Glutamatergic neuron (in vitro differentiated cells): ENCODE data around the gene PRKAR1B. TPM values are rescaled to one million over a fixed set of nuclear protein-coding genes. Genes with fewer than 3 reads are reported as not detected.

Experiments used
- DNase-seq: peaks from one replicate; pipeline ENCODE4 v3.0.0; 2022
- H3K27ac Mint-ChIP-seq: one replicate; pipeline ENCODE4 v1.8.0; 2020; ENCODE audit warnings: mild to moderate bottlenecking, mixed read lengths, inconsistent platforms; ENCODE audit not compliant: unreplicated experiment
- H3K27me3 Mint-ChIP-seq: one replicate; pipeline ENCODE4 v1.8.0; 2020; ENCODE audit warnings: mild to moderate bottlenecking, moderate library complexity, mixed read lengths, inconsistent platforms; ENCODE audit not compliant: unreplicated experiment
- H3K36me3 Mint-ChIP-seq: one replicate; pipeline ENCODE4 v1.8.0; 2020; ENCODE audit warnings: mild to moderate bottlenecking, mixed read lengths, inconsistent platforms; ENCODE audit not compliant: unreplicated experiment
- H3K4me1 Mint-ChIP-seq: one replicate; pipeline ENCODE4 v1.8.0; 2020; ENCODE audit warnings: mild to moderate bottlenecking, low read depth, mixed read lengths, inconsistent platforms; ENCODE audit not compliant: unreplicated experiment
- H3K4me3 Mint-ChIP-seq: one replicate; pipeline ENCODE4 v1.8.0; 2020; ENCODE audit warnings: mild to moderate bottlenecking, mixed read lengths, inconsistent platforms; ENCODE audit not compliant: unreplicated experiment
- H3K9me3 Mint-ChIP-seq: one replicate; pipeline ENCODE4 v1.8.0; 2020; ENCODE audit warnings: mild to moderate bottlenecking, moderate library complexity, mixed read lengths, inconsistent platforms; ENCODE audit not compliant: unreplicated experiment
- total RNA-seq: library from RNA; stranded (reverse); fragmentation: NEBNext Ultra II Directional; extraction: Animal tissue kit (Norgen Biotek cat#: 25700); gene quantifications from one replicate; pipeline ENCODE4 v1.2.1, GENCODE V29; 2021; ENCODE audit not compliant: unreplicated experiment
- TF ChIP-seq, protein P1 (sequence below): fragments of 200-600 bp; sonication (generic); IDR thresholded peaks from one replicate; pipeline ENCODE4 v1.5.0; 2021; ENCODE audit not compliant: partially characterized antibody, unreplicated experiment

PRKAR1B gene
- total RNA-seq, 1 donor from 2014 or later, result 12.8 TPM

DNA sequence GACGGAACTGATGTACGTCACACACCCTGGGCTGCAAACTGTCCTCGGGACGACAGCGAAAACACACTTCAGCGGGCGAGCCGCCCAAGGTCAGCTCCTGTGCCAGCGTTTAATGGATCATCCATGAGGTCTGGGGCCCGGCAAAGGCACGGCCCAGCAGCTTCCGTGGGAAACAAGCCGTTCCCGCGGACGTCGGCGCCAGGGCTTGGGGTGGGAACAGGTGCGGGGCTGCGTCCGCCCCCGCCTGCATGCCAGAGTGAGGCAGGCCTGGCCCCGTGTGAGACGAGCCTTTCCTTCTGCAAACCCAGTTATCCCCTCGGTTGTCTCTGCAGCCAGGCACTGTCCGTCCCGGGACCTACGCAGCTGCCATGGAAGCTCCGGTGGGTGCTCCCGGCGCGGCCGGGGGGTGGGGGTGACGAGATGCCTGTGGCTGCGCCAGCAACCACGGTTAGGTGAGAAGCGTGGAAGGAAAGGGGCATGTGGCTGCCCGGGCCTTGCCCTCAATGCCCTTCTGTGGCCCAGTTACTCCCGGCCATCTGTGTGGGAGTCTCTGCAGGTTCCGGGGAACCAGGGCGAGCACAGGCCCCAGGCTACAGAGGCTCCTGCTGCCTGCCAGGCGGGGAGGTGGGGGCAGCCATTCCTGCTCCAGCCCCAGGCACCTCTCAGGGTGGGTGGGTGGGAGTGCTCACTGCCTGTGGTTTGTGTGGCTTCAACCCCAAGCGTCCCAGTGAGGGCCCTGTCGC, 165.3 kb downstream of the PRKAR1B start:
- Mint-ChIP-seq H3K27ac (no peak overlapping the region), H3K4me1 (no peaks in the 10 kb centered on the region), H3K36me3 (no peaks in the 10 kb centered on the region), H3K4me3 (no peak overlapping the region), H3K9me3 (peaks cover 3% of the 10 kb centered on the region), H3K27me3 (peaks cover 11% of the 10 kb centered on the region)
- no peak for DNase-seq
- TF ChIP-seq, protein P1, sequence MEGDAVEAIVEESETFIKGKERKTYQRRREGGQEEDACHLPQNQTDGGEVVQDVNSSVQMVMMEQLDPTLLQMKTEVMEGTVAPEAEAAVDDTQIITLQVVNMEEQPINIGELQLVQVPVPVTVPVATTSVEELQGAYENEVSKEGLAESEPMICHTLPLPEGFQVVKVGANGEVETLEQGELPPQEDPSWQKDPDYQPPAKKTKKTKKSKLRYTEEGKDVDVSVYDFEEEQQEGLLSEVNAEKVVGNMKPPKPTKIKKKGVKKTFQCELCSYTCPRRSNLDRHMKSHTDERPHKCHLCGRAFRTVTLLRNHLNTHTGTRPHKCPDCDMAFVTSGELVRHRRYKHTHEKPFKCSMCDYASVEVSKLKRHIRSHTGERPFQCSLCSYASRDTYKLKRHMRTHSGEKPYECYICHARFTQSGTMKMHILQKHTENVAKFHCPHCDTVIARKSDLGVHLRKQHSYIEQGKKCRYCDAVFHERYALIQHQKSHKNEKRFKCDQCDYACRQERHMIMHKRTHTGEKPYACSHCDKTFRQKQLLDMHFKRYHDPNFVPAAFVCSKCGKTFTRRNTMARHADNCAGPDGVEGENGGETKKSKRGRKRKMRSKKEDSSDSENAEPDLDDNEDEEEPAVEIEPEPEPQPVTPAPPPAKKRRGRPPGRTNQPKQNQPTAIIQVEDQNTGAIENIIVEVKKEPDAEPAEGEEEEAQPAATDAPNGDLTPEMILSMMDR, result no peak

DNA sequence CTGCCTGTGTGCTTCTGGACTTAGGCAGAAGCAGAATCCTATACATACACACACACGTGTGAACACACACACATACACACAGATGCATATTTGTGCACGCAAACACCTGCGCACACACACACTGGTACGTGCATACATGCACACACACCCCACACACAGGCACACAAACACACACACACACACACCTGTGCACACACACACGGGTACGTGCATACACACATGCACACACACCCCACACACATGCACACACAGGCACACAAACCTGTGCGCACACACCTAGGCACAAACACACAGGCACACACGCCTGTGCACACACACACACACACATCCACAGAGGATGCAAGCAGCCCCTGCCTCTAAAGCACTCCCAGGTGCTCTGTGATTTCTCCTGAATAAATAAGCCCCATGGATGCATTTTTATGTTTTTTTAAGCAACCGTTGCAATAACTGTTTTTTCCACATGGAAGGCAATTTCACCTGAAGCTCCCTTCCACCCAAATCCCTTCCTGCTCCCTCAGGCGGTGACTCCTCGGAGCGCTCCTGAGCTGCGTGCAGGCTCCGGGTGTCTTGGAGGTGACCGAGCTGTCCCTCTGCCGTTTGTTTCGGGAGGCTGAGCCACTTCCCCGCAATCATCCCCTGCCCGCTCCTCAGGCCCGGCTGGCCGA, 166.0 kb downstream of the PRKAR1B start:
- TF ChIP-seq, protein P1, result no peak
- no peak for DNase-seq
- H3K27ac Mint-ChIP-seq, result no peak overlapping the region
- peaks cover 11% of the 10 kb centered on the region for H3K27me3 Mint-ChIP-seq
- no peaks in the 10 kb centered on the region for H3K4me1 Mint-ChIP-seq
- H3K4me3 Mint-ChIP-seq, result no peak overlapping the region
- H3K36me3 Mint-ChIP-seq, result no peaks in the 10 kb centered on the region
- peaks cover 3% of the 10 kb centered on the region for H3K9me3 Mint-ChIP-seq

DNA sequence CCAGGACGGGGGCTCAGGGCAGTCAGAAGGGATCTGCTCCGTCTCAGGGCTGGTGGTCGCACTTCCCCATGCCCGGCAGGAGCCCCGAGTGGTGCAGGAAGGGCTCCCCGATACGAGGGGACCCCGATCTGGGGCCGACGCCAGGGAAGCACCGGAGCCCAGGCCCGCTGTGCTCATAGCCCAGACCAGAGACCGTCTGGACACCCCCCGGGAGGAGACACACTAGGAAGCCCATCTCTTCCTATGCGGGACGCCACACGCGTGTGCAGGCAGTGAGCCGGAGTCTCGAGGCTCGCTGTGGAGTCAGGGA, 167.7 kb downstream of the PRKAR1B start:
- Mint-ChIP-seq H3K4me1 (no peaks in the 10 kb centered on the region), H3K9me3 (peaks cover 3% of the 10 kb centered on the region), H3K36me3 (no peaks in the 10 kb centered on the region)

DNA sequence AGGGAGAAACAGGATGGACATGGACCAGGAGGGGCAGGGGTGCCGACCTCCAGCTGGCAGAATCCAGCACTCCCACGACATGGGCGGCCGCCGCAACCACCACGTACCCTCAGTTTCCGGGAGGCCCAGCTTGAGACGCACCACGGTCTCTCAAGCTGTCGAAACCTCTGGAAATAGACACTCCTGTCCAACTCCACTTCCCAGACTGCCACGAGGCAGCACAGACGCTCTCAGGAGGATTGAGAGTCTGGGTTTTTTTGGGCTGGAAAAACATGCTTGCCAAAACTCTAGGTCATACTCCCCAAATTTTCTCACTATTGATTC, 169.6 kb downstream of the PRKAR1B start:
- DNase-seq, result no peak
- Mint-ChIP-seq H3K27me3 (peaks cover 7% of the 10 kb centered on the region), H3K27ac (no peak overlapping the region), H3K4me1 (no peaks in the 10 kb centered on the region), H3K36me3 (no peaks in the 10 kb centered on the region), H3K9me3 (peaks cover 2% of the 10 kb centered on the region), H3K4me3 (no peak overlapping the region)
- TF ChIP-seq, protein P1, result no peak

More for the DNA sequence above, 167.7 kb downstream of the PRKAR1B start:
- TF ChIP-seq, protein P1, result no peak
- peaks cover 9% of the 10 kb centered on the region for H3K27me3 Mint-ChIP-seq
- H3K27ac Mint-ChIP-seq, result no peak overlapping the region
- no peak for DNase-seq
- no peak overlapping the region for H3K4me3 Mint-ChIP-seq

DNA sequence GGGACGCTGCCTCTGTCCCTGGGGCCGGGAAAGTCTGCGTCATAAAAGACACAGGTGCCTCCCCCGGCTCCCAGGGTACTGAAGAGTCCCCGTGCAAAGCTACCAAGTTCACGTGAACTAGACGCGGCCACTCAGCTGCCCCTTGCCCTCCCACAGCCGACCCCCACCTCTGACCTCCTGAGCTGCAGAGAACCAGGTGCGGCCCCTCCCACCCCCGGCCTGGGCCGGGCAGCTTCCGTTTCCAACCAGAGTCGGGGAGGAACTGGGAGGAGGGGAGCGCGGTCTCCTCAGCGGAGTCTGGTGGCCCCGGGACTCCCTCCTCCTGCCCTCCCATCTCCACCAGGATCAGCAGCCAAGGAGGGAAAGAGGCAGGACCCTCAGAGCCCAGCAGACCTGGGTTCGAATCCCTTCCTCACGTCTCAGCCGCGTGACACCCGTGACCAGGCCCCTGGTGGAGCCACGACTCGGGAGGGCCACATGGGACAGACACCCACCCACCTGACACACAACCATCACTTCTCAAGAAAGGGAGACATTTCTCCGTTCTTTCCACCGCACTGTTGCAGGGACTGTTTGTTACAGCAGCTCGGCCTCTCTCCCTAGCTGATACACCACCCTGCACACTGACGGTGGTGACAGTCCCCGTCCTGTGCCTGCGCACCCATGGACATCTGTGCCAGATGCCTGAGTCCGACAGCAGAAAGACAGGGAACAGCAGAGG, 170.1 kb downstream of the PRKAR1B start:
- Mint-ChIP-seq H3K27ac (no peak overlapping the region), H3K27me3 (peaks cover 7% of the 10 kb centered on the region), H3K9me3 (peaks cover 2% of the 10 kb centered on the region), H3K4me3 (no peak overlapping the region), H3K4me1 (no peaks in the 10 kb centered on the region), H3K36me3 (no peaks in the 10 kb centered on the region)
- DNase-seq, result no peak
- TF ChIP-seq, protein P1, result no peak
